Right cardiac atrium (tissue), 5 donors: ENCODE results near the gene GMEB2. TPM values are rescaled to one million over a fixed set of nuclear protein-coding genes. Genes with fewer than 3 reads are reported as not detected.

Source experiments
- ATAC-seq, 2 donors: fragments of 200-7000 bp; cut with Tn5 transposase; one replicate each; pipeline versions ENCODE4 v1.8.0 to v1.9.1; 2020; ENCODE audit warnings: moderate library complexity in 2 of 2, mild to moderate bottlenecking in 1 of 2
- DNase-seq, 3 donors: peaks; one replicate each; pipeline ENCODE4 v3.0.0-alpha.2; 2020
- H3K27ac ChIP-seq: one replicate; pipeline ENCODE4 v1.5.1; 2013; ENCODE audit warnings: mild to moderate bottlenecking, low read length, control low read depth, moderate library complexity
- H3K27me3 ChIP-seq: one replicate; pipeline ENCODE4 v1.6.1; 2013; ENCODE audit not compliant: control insufficient read depth, insufficient read depth
- H3K4me1 ChIP-seq: one replicate; pipeline ENCODE4 v1.6.1; 2013; ENCODE audit warnings: low read length; ENCODE audit not compliant: control insufficient read depth, insufficient read depth
- H3K4me3 ChIP-seq: one replicate; pipeline ENCODE4 v1.5.1; 2013; ENCODE audit warnings: low read length, control low read depth
- H3K9me3 ChIP-seq: one replicate; pipeline ENCODE4 v1.6.1; 2013; ENCODE audit warnings: low read length; ENCODE audit not compliant: control insufficient read depth
- whole genome bisulfite sequencing: extraction: QIAGEN DNeasy Blood & Tissue Kit; methylation state at CpG from one replicate; pipeline ENCODE4 v1.1.7; 2013; 5-methylcytosine and 5-hydroxymethylcytosine counted together
- intact Hi-C, 4 donors: fragments of 100-400 bp; cut with DNase I; formaldehyde crosslinking; loops; one replicate each; pipeline versions ENCODE4 v1.11.0 to v1.14.0; 2022 to 2023
- polyA plus RNA-seq: library from polyadenylated mRNA; stranded (reverse); fragments of 200-250 nt; gene quantifications from one replicate; pipeline ENCODE4 v1.2.3, GENCODE V29; 2013
- total RNA-seq, 4 donors: library from RNA; stranded (reverse); fragmentation: NEBNext Ultra II Directional; extraction: Animal tissue kit (Norgen Biotek cat#: 25700); gene quantifications; one replicate each; pipeline ENCODE4 v1.2.1, GENCODE V29; 2021
- donor health status: healthy with polysubstance abuse.
- donor health status: DM: no; HTN: yes; CAD: no.
- donor health status: DM: no; HTN: no; CAD: no.
- donor health status: DM: no; HTN: yes; CAD: no; lungs with severe emphysema.
- donor health status: DM: yes; HTN: yes; CAD: no.

Gene GMEB2
- total and polyA plus RNA-seq, 5 donors, result 6.5 to 7.7 (median 7.1) TPM

DNA sequence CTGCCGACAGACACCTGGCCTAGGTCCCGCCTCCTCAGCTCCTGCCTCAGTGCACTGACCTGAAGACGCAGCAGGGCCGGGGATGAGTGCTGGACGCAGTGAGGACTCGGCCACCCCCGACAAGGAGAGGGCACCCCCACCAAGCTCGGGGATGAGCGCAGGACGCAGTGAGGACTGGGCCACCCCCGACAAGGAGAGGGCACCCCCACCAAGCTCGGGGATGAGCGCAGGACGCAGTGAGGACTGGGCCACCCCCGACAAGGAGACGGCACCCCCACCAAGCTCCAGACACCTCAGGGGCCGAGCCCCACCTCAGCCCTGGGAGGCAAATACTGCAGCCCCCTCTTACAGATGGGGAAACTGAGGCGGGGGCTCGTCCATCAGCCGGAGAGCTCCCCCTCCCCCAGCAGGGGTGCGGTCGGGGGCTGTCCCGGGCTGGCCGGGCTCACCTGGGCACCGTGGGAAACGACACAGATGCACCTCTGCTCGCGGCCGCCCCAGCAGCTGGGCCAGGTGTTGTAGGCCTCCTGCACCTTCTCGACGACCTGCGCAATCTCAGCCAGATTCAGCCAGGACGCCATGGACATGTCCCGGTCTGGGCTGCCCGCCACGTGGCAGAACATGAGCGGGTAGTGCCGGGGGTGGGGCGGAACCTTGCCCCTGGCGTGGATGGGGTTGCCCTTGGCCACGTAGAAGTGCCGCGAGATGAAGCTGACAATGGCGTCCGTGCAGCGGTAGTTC is 60.3 kb downstream of the GMEB2 start:
- ATAC-seq, result peak in 1 of 2 donors; percentile 40
- Histone ChIP-seq H3K9me3 (no peaks in the 10 kb centered on the region), H3K4me3 (no peak overlapping the region), H3K4me1 (no peaks in the 10 kb centered on the region), H3K27me3 (no peaks in the 10 kb centered on the region), H3K27ac (no peak overlapping the region)
- intact Hi-C loops, result no loop called here
- peak in 1 of 3 donors; percentile 65 for DNase-seq
- 93% methylated on average over 46 of the region's 46 CpGs for WGBS

DNA sequence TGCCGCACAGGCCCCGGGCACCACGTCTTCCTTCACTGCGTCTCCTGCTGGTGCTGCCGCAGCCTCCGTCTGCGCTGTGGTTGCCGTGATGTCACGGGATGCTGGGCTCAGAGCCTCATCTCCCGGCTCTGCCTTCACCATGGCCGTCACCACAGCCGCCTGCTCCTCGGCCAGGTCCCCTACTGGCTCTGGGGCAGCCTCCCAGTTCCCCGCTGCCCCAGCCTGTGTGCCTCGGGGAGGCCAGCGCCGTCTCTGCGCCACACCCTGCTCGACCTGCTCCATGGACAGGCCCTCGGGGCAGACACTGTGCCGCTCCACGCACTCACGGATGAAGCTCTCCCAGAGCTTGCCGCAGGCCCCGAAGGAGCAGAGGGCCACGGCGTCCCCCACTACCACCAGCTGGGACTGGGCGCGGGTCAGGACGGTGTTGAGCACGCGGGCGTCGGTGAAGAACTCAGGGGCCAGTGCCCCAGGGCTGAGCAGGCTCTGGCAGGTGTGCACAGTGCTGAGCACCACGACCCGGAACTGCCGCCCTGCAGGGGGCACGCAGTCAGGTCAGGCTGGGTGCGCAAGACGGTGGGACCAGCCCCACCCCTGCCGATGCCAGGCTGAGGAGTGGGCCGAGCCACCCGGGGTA is 61.1 kb downstream of the GMEB2 start:
- DNase-seq, result no peak
- Histone ChIP-seq H3K9me3 (no peaks in the 10 kb centered on the region), H3K4me3 (no peak overlapping the region), H3K27me3 (no peaks in the 10 kb centered on the region), H3K27ac (no peak overlapping the region), H3K4me1 (no peaks in the 10 kb centered on the region)
- ATAC-seq, result no peak
- intact Hi-C loops, result no loop called here
- 95% methylated on average over 43 of the region's 43 CpGs for WGBS

DNA sequence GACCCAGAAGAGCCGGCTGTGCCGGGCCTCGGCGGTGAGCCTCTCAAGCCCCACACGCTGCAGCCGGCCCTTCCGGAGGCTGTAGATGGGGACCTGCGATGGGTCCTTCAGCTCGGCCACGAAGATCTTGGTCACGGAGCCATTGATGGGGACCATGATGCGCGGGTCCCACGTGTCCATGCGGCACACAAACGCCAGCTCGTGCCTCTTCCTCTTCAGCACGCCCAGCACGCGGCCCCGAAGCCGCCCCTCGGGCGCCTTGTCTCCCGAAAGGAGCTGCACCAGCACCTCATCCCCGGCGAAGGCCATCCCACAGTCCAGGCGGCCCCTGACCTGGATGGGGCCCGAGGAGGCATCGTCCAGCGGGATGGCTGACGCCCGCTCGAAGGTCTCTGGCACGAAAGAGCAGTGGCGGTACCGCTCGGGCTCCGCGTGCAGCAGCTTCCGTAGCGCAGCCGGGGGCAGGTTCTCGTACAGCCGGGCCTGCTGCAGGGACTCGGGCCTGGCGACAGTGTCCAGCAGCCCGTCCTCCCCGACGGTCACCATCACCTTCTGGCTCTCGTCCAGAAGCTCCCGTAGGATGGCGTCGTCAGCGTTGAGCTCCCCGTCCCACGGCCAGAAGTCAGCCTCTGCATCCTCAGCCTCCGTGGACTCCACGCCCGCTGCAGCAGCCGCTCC is 61.7 kb downstream of the GMEB2 start:
- peak in 1 of 3 donors; percentile 58 for DNase-seq
- no peak overlapping the region for H3K4me3 ChIP-seq
- H3K9me3 ChIP-seq, result no peaks in the 10 kb centered on the region
- intact Hi-C loops, result no loop called here
- no peak for ATAC-seq
- H3K27ac ChIP-seq, result no peak overlapping the region
- 95% methylated on average over 61 of the region's 61 CpGs for WGBS
- H3K27me3 ChIP-seq, result no peaks in the 10 kb centered on the region
- no peaks in the 10 kb centered on the region for H3K4me1 ChIP-seq

DNA sequence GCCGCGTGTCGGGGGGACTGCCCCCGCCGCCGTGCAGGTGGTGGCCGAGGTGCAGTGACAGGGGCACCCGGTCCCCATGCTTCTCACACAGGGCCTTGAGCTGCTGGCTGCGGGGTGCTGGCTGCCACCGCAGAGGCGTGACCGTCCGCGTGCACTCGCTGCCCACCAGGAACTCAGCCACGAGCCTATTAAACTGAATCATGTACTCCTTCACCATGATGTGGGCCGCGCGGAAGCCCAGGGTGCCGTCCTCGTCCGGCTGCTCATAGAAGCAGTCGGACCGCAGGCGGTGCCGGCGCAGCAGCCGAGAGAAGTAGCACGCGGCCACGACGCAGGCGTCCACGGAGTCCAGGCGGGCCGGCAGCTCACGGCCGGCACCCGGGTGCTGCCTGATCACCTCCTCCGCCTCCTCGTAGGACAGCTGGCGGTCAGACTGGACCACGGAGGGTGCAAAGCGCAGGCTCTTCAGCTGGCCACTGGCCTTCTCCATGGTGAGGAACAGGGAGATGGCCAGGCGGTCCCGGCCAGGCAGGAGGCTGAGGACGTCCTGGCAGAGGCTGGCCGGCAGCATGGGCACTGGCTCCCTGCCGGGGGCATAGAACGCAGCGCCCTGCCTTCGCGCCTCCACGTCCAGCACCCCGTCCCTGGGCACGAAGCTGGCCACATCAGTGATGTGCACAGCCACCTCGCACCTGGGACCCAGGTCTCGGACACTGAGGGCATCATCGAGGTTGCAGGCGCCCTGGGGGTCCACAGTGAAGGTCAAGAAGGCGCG is 62.7 kb downstream of the GMEB2 start:
- no peak for ATAC-seq

DNA sequence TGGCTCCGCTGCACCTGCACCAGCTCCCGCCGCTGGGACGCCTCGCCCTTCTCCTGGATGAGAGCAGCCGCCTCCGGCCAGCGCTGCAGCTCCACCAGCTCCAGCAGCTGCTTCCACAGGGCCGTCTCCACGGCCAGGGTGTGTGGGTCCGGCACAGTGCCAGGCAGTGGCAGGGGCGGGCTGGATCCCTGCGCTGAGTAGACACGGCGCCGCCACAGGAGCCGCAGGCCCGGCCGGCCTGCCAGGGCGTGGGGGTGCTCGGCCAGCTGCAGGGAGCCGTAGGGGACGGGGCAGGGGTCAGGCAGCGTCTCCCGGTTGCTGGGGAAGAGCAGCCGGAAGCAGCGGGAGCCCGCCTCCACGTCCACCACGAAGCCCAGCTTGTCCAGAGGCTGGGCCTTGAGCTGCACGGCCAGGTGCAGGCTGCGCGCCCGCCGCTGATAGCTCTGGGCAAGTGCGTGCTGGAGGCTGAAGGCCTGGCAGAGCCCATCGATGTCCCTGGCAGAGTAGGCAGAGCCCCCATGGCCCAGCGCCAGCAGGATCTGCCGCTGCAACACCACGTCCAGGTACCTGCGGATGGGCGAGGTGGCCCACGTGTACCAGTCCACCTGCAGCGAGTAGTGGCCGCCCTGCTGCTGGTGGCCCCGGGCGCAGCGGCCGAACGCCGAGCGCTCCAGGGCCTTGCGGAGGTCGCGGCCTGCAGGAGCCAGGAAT is 63.5 kb downstream of the GMEB2 start:
- no peaks in the 10 kb centered on the region for H3K27me3 ChIP-seq
- no peak overlapping the region for H3K4me3 ChIP-seq
- 93% methylated on average over 55 of the region's 55 CpGs for WGBS
- no peak overlapping the region for H3K27ac ChIP-seq
- H3K4me1 ChIP-seq, result no peaks in the 10 kb centered on the region
- DNase-seq (peak in 1 of 3 donors; percentile 56), ATAC-seq (no peak)
- H3K9me3 ChIP-seq, result no peaks in the 10 kb centered on the region
- intact Hi-C loops, result no loop called here

More for the DNA sequence above, 62.7 kb downstream of the GMEB2 start:
- Histone ChIP-seq H3K9me3 (no peaks in the 10 kb centered on the region), H3K4me3 (no peak overlapping the region), H3K27me3 (no peaks in the 10 kb centered on the region), H3K4me1 (no peaks in the 10 kb centered on the region), H3K27ac (no peak overlapping the region)
- intact Hi-C loops, result no loop called here
- DNase-seq, result peak in 1 of 3 donors; percentile 46
- 95% methylated on average over 62 of the region's 62 CpGs for WGBS

DNA sequence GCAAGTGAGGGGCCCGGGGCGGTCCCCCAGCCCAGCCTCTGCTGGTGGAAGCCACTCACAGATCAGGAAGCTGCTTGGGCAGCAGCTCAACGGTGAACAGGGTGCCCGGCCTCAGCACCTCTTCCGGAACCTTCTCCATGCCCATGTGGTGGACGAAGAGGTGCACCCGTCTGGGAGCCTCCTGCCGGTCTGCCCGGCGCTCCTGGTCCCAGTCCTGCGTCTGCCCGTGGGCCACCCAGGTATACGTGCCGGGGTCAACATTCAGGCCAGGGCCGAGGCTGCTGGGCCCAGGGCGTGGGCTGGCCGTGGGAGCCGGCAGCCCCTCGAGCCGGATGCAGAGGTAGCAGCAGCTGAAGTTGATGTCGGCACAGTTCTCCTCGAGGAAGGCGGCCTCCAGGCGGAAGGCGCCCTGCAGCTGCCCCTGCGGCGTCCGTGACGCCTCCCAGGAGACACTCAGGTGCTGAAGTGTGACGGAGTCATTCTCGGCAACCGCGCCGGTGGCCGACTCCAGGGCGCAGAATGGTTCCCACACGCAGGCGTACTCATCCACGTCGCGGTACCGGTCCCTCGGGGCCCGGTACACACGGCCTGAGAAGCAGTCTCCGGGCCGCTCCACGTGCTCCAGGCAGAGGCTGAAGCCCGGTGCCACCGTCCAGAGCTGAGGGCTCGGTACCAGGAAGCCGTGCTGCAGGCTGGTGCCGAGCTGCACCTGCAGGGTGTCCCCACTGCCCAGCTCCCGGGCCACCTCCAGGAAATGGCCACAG is 64.3 kb downstream of the GMEB2 start:
- ATAC-seq, result no peak
- Histone ChIP-seq H3K27ac (no peak overlapping the region), H3K27me3 (no peaks in the 10 kb centered on the region), H3K4me1 (no peaks in the 10 kb centered on the region), H3K9me3 (no peaks in the 10 kb centered on the region), H3K4me3 (no peak overlapping the region)
- DNase-seq, result peak in 1 of 3 donors; percentile 48
- 94% methylated on average over 54 of the region's 54 CpGs for WGBS
- intact Hi-C loops, result no loop called here

DNA sequence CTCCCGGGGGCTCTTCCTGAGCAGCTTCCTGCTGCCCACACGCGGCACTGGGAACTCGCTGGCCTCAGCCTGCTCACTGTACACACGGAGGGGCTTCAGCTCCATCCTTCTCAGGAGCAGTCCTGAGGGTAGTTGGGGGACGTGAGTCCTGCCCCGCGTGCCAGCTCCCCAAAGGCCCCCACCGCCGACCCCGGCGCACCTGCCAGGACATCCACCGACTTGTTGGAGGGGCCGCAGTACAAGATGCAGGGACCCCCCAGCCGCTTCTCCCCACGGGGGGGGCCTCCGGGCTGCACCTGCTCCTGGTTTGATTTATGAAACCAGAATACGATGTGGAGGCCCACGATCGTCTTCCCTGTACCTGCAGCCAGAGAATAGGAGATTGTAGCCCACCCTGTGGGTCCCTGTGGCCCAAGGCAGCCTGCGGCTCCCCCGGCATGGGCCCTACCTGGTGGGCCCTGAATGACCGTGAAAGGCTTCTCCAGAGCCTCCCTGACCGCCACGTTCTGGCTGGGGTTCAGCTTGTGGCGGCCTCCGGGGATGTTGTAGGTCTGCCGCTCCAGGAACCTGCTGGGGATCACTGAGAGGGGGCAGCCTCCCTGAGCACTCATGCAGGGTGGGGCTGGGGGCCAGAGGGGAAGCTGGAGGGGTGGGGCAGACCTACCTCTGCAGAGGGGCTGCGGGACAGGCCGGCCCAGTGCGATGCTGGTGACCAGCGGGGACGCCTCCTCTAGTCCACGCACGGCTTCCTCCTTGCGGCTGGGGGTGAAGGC is 65.1 kb downstream of the GMEB2 start:
- WGBS, result 88% methylated on average over 36 of the region's 36 CpGs
- Histone ChIP-seq H3K27ac (no peak overlapping the region), H3K4me1 (no peaks in the 10 kb centered on the region), H3K4me3 (no peak overlapping the region), H3K9me3 (no peaks in the 10 kb centered on the region), H3K27me3 (no peaks in the 10 kb centered on the region)
- DNase-seq (peak in 1 of 3 donors; percentile 50), ATAC-seq (no peak)
- intact Hi-C loops, result no loop called here

DNA sequence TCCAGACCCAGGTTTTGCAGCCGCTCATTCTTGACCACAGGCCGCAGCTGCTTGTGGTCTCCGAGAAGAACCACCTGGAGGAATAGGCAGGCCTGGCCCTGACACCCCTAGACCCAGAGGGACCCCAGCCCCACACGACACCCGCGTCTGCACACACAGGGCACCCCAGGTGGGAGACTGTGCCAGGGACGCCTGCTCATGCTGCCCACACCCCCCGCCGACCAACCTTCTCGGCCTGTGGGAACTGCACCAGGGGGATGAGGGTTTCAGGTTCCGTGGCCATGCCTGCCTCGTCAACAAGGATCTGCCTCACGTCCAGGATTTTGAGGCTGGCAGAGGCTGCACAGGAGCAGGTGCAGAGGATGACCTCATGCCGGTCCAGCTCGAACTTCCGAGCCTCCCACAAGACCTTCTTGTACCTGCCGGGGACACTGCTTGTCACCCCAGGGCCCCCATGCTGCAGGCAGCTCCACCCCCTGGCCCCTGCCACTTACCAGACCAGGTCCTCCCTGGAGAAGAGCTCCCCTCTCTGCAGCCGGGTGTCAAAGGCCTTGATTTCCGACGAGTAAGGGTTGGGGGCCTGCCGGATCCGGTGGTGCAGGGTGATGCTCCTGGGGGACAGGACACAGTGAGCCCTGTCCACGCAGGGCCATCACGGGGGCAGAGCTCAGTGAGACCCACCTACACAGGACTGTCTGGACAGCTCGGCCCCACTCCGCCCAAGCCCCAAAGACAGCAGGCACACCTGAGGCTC is 65.9 kb downstream of the GMEB2 start:
- WGBS, result 95% methylated on average over 26 of the region's 26 CpGs
- H3K4me1 ChIP-seq, result no peaks in the 10 kb centered on the region
- H3K27me3 ChIP-seq, result no peaks in the 10 kb centered on the region
- intact Hi-C loops, result no loop called here
- H3K4me3 ChIP-seq, result no peak overlapping the region
- no peak overlapping the region for H3K27ac ChIP-seq
- no peak for ATAC-seq
- peak in 1 of 3 donors; percentile 38 for DNase-seq
- H3K9me3 ChIP-seq, result no peaks in the 10 kb centered on the region

DNA sequence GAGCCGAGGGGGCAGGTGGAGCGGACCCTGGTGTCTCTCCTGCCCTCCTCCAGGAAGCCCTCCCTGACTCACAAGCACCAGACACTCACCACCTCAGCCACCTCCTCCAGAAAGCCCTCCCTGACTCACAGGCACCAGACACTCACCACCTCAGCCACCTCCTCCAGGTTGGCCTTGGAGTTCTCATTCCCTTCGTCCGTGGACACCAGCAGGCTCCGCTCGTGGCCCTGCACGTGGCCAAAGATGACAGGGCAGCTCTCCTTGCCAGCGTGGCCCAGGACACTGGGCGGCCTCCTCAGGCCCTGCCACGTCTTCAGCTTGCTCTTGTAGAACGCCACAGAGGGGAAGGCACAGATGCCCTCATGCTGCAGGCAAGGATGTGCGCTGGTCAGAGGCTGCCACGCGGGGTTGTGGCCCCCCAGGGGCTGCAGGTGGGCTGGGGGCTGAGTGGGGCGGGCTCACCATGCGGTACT is 66.5 kb downstream of the GMEB2 start:
- intact Hi-C loops, result no loop called here
- Histone ChIP-seq H3K9me3 (no peaks in the 10 kb centered on the region), H3K4me1 (no peaks in the 10 kb centered on the region), H3K4me3 (no peak overlapping the region), H3K27ac (no peak overlapping the region), H3K27me3 (no peaks in the 10 kb centered on the region)
- ATAC-seq, result no peak
- WGBS, result 96% methylated on average over 16 of the region's 16 CpGs
- DNase-seq, result no peak
